ENCODE measurements around the gene TOR1B. TPM values are rescaled to one million over a fixed set of nuclear protein-coding genes. Genes with fewer than 3 reads are reported as not detected.
A peak's percentile ranks its signal among the peaks of the same experiment; 100 is the strongest.
"Not testable (repeated sequence)": the region's sequence is repeated elsewhere in the genome, so short reads cannot be mapped to it uniquely, and the experiment has no call there.

TOR1B gene
- total RNA-seq, 1 donor from 2014 or later: 51.7 TPM

GRCh38 chr9:129759804-129760502 is 43.0 kb upstream of the TOR1B start:
- no peaks in the 10 kb centered on the region for H3K27me3 ChIP-seq
- no peak overlapping the region for H3K4me3 ChIP-seq
- no peak for DNase-seq (ENCODE audit: low spot score in 2 of 2)
- H3K9me3 ChIP-seq: no peaks in the 10 kb centered on the region
- H3K4me1 ChIP-seq: no peaks in the 10 kb centered on the region
- no peak for TF ChIP-seq CTCF (IDR thresholded peaks at IDR 0.05)
- H3K27ac ChIP-seq: no peak overlapping the region
- no peaks in the 10 kb centered on the region for H3K36me3 ChIP-seq
- intact Hi-C loops (cut with DNase I): no loop called here

- H3K27me3 ChIP-seq; H3K9me3 ChIP-seq; H3K4me3 ChIP-seq; intact Hi-C loops (cut with DNase I); H3K36me3 ChIP-seq; H3K27ac ChIP-seq; H3K4me1 ChIP-seq; DNase-seq (ENCODE audit: low spot score in 2 of 2): not testable (repeated sequence)
These were observed 42.2 kb upstream of the TOR1B start for GRCh38 chr9:129760784-129761183.

- intact Hi-C loops (cut with DNase I): no loop called here
- H3K9me3 ChIP-seq: no peaks in the 10 kb centered on the region
- H3K27ac ChIP-seq: peak overlapping the region in 1 of 2 donors; percentile 14
- no peaks in the 10 kb centered on the region for H3K36me3 ChIP-seq
- H3K4me1 ChIP-seq: no peaks in the 10 kb centered on the region
- TF ChIP-seq CTCF (IDR thresholded peaks at IDR 0.05): no peak
- no peak overlapping the region for H3K4me3 ChIP-seq
- H3K27me3 ChIP-seq: no peaks in the 10 kb centered on the region
- no peak for DNase-seq (ENCODE audit: low spot score in 2 of 2)
These were observed 41.6 kb upstream of the TOR1B start for GRCh38 chr9:129761293-129761900.

- Histone ChIP-seq H3K36me3 (no peaks in the 10 kb centered on the region), H3K4me1 (no peaks in the 10 kb centered on the region), H3K27me3 (no peaks in the 10 kb centered on the region), H3K4me3 (no peak overlapping the region), H3K27ac (peak overlapping the region in 1 of 2 donors; percentile 14), H3K9me3 (no peaks in the 10 kb centered on the region)
- TF ChIP-seq CTCF (IDR thresholded peaks at IDR 0.05): no peak
- DNase-seq (ENCODE audit: low spot score in 2 of 2): no peak
- intact Hi-C loops (cut with DNase I): no loop called here
These were observed 41.0 kb upstream of the TOR1B start for GRCh38 chr9:129761901-129762369.

DNA sequence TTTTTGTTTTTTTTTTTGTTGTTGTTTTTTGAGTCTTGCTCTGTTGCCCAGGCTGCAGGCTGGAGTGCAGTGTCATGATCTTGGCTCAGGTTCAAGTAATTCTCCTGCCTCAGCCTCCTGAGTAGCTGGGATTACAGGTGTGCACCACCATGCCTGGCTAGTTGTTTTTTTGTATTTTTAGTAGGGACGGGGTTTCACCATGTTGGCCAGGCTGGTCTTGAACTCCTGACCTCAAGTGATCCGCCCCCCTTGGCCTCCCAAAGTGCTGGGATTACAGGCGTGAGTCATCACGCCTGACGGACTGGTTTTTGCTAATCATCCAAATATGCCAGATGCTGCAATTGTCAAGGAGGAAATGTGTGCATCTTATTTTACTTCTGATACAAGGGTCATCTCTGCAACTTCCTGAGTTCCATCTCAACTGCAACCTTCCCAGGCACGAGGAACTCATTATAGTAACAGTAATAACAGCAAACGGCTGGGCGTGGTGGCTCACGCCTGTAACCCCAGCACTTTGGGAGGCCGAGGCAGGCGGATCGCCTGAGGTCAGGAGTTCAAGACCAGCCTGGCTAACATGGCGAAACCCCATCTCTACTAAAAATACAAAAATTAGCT is 40.5 kb upstream of the TOR1B start:
- H3K27me3 ChIP-seq; H3K36me3 ChIP-seq; H3K9me3 ChIP-seq; H3K27ac ChIP-seq; H3K4me3 ChIP-seq; intact Hi-C loops (cut with DNase I); H3K4me1 ChIP-seq: not testable (repeated sequence)
- peak in 1 of 2 donors; percentile 73 for DNase-seq (ENCODE audit: low spot score in 2 of 2)

DNA sequence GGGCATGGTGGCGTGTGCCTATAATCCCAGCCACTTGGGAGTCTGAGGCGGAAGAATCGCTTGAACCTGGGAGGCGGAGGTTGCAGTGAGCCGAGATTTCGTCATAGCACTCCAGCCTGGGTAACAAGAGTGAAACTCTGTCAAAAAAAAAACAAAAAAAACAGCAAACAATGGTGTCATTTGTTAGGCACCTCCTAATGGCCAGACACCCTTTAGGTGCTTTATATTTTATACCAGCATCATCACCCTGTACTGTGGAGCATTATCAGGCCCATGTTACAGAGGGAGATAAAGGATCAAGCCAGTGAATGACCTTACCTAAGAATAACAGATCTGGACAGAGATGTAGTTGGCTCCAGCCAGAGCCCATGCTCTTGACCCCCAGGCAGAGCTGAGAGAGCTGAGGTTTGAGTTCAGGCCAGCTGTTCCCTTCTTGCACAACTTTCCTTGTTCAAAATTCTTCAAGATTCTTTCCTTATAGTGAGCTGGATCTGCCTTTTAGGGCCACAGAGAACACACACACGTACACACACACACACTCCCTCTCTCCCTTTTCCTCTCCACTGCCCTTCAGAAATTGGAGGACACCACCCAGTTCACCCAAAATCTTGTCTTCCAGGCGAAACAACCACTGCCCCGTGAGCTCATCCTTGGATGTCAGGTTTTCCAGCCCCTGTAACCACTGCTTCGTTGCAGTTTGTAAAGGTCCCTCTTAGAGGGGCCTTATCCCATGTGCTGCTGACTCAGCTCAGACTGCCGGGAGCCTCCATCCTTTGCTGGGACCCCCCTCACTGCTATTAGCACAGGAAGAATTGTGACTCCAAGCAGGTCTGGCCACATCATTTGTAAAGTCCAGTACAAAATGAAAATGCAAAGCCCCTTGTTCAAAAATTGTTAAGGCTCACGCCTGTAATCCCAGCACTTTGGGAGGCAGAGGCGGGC is 39.7 kb upstream of the TOR1B start:
- intact Hi-C loops (cut with DNase I): no loop called here
- H3K27ac ChIP-seq: no peak overlapping the region
- no peaks in the 10 kb centered on the region for H3K27me3 ChIP-seq
- no peak for TF ChIP-seq CTCF (IDR thresholded peaks at IDR 0.05)
- H3K9me3 ChIP-seq: no peaks in the 10 kb centered on the region
- no peak overlapping the region for H3K4me3 ChIP-seq
- no peaks in the 10 kb centered on the region for H3K36me3 ChIP-seq
- H3K4me1 ChIP-seq: no peaks in the 10 kb centered on the region
- no peak for DNase-seq (ENCODE audit: low spot score in 2 of 2)

All from ascending aorta (tissue), 2 donors.